Coronary artery (tissue), 2 donors: ENCODE data around the gene KCNMA1.

Source experiments
- DNase-seq: peaks from one replicate; pipeline ENCODE4 v3.0.0-alpha.2; 2017; ENCODE audit warnings: low spot score
- H3K27ac ChIP-seq, 2 donors: fragments of 200-600 bp; sonication (generic); one replicate each; pipeline ENCODE4 v1.5.1; 2016 to 2019
- H3K4me3 ChIP-seq: fragments of 200-600 bp; sonication (generic); 2 replicates; pipeline ENCODE4 v1.5.1; 2016; ENCODE audit warnings: mild to moderate bottlenecking, moderate library complexity
- CTCF ChIP-seq: fragments of 200-600 bp; sonication (generic); IDR thresholded peaks from one replicate; pipeline ENCODE4 v1.5.1; 2019; ENCODE audit warnings: antibody characterized with exemption

KCNMA1 gene

GRCh38 chr10:77157248-77158019, 480.2 kb downstream of the KCNMA1 start:
- DNase-seq = no peak
- no peak overlapping the region for H3K4me3 ChIP-seq
- TF ChIP-seq CTCF = no peak
- peak overlapping the region in 1 of 2 donors; percentile 72 for H3K27ac ChIP-seq

DNA sequence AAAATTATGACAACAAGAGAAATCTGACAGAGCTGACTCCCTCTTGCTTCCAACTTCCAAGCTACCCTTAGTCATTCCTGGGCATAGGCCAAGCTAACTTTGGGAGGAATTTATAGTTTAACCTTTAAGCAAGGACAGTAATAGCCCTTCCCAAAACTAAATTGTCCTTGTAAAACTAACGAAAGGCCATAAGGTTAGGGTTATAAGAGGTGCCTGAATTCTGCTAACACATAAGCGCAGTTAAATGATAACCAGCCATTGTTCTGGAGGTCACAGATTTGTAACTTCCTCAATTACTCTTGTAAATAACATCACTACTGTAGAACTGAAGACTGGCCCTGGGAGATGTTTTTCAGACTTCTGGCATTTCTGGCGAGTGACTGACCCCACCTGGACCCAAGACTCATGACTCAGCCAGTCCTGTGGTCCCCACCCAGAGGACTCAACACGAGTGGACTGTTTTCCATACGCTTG, 481.2 kb downstream of the KCNMA1 start:
- peak overlapping the region in 1 of 2 donors; percentile 72 for H3K27ac ChIP-seq
- no peak for DNase-seq
- TF ChIP-seq CTCF = no peak

DNA sequence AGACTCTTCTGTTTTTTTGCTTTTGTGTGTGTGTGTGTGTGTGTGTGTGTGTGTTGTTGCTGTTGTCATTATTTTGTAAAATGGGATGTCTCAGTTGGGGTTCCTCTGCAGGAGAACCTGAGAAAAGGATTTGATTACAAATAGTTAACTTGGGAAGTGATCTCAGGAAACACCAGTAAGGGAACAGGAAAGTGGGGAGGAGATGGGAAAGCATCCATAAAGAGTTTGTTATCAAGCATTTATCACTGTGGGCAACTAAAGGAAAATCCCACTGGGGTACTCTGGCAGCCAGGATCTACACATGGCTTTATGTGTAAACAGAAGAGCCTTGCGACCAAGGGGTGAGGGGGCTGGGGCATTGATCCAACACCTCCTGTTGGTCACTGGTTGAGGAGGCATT, 485.4 kb downstream of the KCNMA1 start:
- Histone ChIP-seq H3K27ac (no peak overlapping the region), H3K4me3 (no peak overlapping the region)
- no peak for DNase-seq
- no peak for TF ChIP-seq CTCF

More for the DNA sequence above, 481.2 kb downstream of the KCNMA1 start:
- H3K4me3 ChIP-seq = peak overlapping the region; percentile 11

DNA sequence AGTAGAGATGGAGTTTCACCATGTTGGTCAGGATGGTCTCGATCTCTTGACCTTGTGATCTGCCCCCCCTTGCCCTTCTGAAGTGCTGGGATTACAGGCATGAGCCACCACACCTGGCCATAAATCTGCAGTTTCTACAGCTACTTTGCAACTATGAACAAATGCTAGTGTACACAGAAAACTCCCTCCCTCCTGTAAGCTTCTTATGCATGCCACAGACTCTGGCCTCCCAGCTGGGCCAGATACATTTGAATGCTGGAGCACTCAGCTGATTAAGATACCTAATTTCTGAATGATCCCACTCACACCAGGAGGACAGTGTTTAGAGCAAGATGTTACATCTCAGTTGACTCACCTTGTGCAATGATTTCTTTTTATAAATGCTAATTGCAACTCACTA, 486.2 kb downstream of the KCNMA1 start:
- no peak overlapping the region for H3K4me3 ChIP-seq
- TF ChIP-seq CTCF = no peak
- no peak for DNase-seq
- no peak overlapping the region for H3K27ac ChIP-seq

- no peak for DNase-seq
- TF ChIP-seq CTCF = no peak
- Histone ChIP-seq H3K27ac (peak overlapping the region in 1 of 2 donors; percentile 30), H3K4me3 (no peak overlapping the region)
These were observed 487.9 kb downstream of the KCNMA1 start for GRCh38 chr10:77149706-77150105.

DNA sequence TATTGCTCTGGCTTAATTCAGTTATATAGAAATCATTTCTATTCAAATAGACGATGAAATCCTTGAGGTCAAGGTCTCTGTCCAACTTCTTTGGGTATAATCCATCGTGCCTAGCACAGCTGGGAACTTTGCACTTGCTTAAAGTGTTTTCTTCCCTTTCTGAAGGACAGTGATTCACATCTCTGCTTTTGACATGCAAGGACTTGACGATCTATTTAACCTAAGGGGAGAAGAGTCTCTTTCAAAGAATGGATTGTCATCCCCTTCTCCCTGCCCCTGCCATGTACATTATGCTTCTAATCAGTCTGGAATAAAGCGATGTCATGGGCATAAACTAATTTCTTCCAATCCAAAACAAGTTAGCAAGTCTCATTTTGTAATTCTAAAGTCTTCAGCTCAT, 488.6 kb downstream of the KCNMA1 start:
- no peak for TF ChIP-seq CTCF
- no peak for DNase-seq
- Histone ChIP-seq H3K4me3 (no peak overlapping the region), H3K27ac (no peak overlapping the region)

DNA sequence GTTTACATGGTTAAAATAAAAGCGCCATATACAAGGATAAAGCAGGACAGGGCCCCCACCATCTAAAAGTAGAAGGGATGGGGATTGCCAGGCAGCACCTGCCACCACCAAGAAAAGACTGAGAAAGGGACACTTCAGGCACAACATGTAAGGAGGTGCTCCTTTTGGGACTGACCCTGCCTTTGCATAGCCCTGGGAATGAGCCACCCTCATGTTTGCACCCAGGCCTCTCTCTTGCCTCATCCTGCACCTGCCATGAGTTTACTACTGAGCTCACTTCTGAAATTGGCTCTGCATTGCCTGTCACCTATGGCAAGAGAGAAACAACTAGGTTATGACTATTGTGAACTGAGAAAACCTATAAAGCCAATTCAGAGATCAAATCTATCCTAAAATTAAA, 489.7 kb downstream of the KCNMA1 start:
- no peak for DNase-seq
- no peak overlapping the region for H3K4me3 ChIP-seq
- no peak overlapping the region for H3K27ac ChIP-seq
- no peak for TF ChIP-seq CTCF
